ENCODE results near the gene CFAP99.

- TF ChIP-seq CSDC2 (CRISPR knock-in tag; IDR thresholded peaks at IDR 0.05) (no peak), TCF4 (CRISPR knock-in tag; IDR thresholded peaks at IDR 0.05; ENCODE audit: borderline replicate concordance) (no peak)
These were observed 35.0 kb upstream of the CFAP99 start for GRCh38 chr4:2383760-2384159.

Measured in SK-N-SH treated with all-trans-retinoic acid at 6 μM for 48 hours (cell line).